PC-9 (cell line): ENCODE data around the gene MPPED2. TPM values are rescaled to one million over a fixed set of nuclear protein-coding genes. Genes with fewer than 3 reads are reported as not detected.

Experiments used
- BruUV-seq: library from RNA; stranded (reverse); fragments of 400-500 nt; replicated peaks from 2 replicates; lab custom pipeline; 2021; lab: Mats Ljungman, UMichigan
- CTCF ChIA-PET: fragments of 300-600 bp; sonication (Branson Sonifier 250); formaldehyde crosslinking; loops from one replicate; lab custom pipeline; 2022; ENCODE audit warnings: antibody characterized with exemption; lab: Charles Lee
- POLR2A ChIA-PET: fragments of 300-600 bp; sonication (Branson Sonifier 250); formaldehyde crosslinking; loops from one replicate; lab custom pipeline; 2022; ENCODE audit warnings: antibody characterized with exemption; ENCODE audit not compliant: unreplicated experiment; lab: Charles Lee
- DNase-seq, 2 experiments: peaks; one replicate each; pipeline versions ENCODE4 v3.0.0 to v3.0.0-alpha.2; 2015 to 2022; ENCODE audit warnings: mixed read lengths in 1 of 2
- H2AFZ ChIP-seq: fragments of 200-600 bp; sonication (generic); 2 replicates; pipeline ENCODE4 v1.8.1; 2017; ENCODE audit warnings: antibody characterized with exemption
- H3F3A ChIP-seq: fragments of 200-600 bp; sonication (generic); 2 replicates; pipeline ENCODE4 v1.8.1; 2017; ENCODE audit warnings: antibody characterized with exemption, mild to moderate bottlenecking, low read depth; ENCODE audit not compliant: insufficient read depth
- H3K27ac ChIP-seq: fragments of 200-600 bp; sonication (generic); 2 replicates; pipeline ENCODE4 v1.6.1; 2016; ENCODE audit warnings: mixed run types
- H3K27me3 ChIP-seq: fragments of 200-600 bp; sonication (generic); 2 replicates; pipeline ENCODE4 v1.6.1; 2016; ENCODE audit warnings: low read depth, mixed run types; ENCODE audit not compliant: insufficient read depth
- H3K36me3 ChIP-seq: fragments of 200-600 bp; sonication (generic); 2 replicates; pipeline ENCODE4 v1.6.1; 2016; ENCODE audit warnings: low read depth, mixed run types
- H3K4me1 ChIP-seq: fragments of 200-600 bp; sonication (generic); replicated peaks from 2 replicates; pipeline ENCODE4 v1.6.1; 2016; ENCODE audit warnings: mixed run types; ENCODE audit not compliant: insufficient read depth
- H3K4me2 ChIP-seq: fragments of 200-600 bp; sonication (generic); 2 replicates; pipeline ENCODE4 v1.6.1; 2017; ENCODE audit warnings: mixed run types
- H3K4me3 ChIP-seq: fragments of 200-600 bp; sonication (generic); 2 replicates; pipeline ENCODE4 v1.6.1; 2016; ENCODE audit warnings: mixed run types
- H3K79me2 ChIP-seq: fragments of 200-600 bp; sonication (generic); 2 replicates; pipeline ENCODE4 v1.6.1; 2017; ENCODE audit warnings: low read depth, mixed run types
- H3K9me2 ChIP-seq: fragments of 200-600 bp; sonication (generic); 2 replicates; pipeline ENCODE4 v1.8.1; 2017; ENCODE audit warnings: mild to moderate bottlenecking; ENCODE audit not compliant: insufficient read depth
- H3K9me3 ChIP-seq: fragments of 200-600 bp; sonication (generic); 2 replicates; pipeline ENCODE4 v1.8.1; 2016; ENCODE audit warnings: low read depth; ENCODE audit not compliant: insufficient read depth
- H4K20me1 ChIP-seq: fragments of 200-600 bp; sonication (generic); 2 replicates; pipeline ENCODE4 v1.8.1; 2017; ENCODE audit not compliant: insufficient read depth
- CTCF ChIP-seq: fragments of 200-600 bp; sonication (generic); conservative IDR thresholded peaks from 2 replicates; pipeline ENCODE4 v1.6.1; 2017; ENCODE audit warnings: mixed run types, antibody characterized with exemption, mild to moderate bottlenecking, moderate library complexity
- EZH2 ChIP-seq: fragments of 200-600 bp; sonication (generic); IDR thresholded peaks from 2 replicates; pipeline ENCODE4 v1.8.0; 2017; ENCODE audit warnings: antibody characterized with exemption, low read depth
- intact Hi-C: fragments of 100-400 bp; cut with micrococcal nuclease; formaldehyde crosslinking; loops from one replicate; pipeline ENCODE4 v1.10.0; 2022; ENCODE audit not compliant: unreplicated experiment
- total RNA-seq: library from RNA; stranded (reverse); gene quantifications from 2 replicates; pipeline ENCODE4 v1.2.3, GENCODE V29; 2021

Gene MPPED2
- total RNA-seq, 1 experiment from 2014 or later = not detected

- no peak for DNase-seq
- Histone ChIP-seq H3K9me2 (no peaks in the 10 kb centered on the region; the same call in 1 of the 2 replicates), H4K20me1 (no peaks in the 10 kb centered on the region; the same call in 1 of the 2 replicates), H2AFZ (no peak overlapping the region), H3K4me1 (no peaks in the 10 kb centered on the region), H3F3A (no peaks in the 10 kb centered on the region), H3K27me3 (peaks cover 18% of the 10 kb centered on the region; the same call in 1 of the 2 replicates), H3K4me3 (no peak overlapping the region), H3K9me3 (no peaks in the 10 kb centered on the region), H3K27ac (no peak overlapping the region), H3K4me2 (no peak overlapping the region), H3K36me3 (no peaks in the 10 kb centered on the region), H3K79me2 (no peaks in the 10 kb centered on the region)
- CTCF ChIA-PET = no interaction called here
- POLR2A ChIA-PET = no interaction called here
- no TSS peak for BruUV-seq
- no peak for TF ChIP-seq CTCF
- no peak for TF ChIP-seq EZH2
- intact Hi-C loops = no loop called here
These were observed 73.1 kb downstream of the MPPED2 start for GRCh38 chr11:30513087-30513486.

- Histone ChIP-seq H3K79me2 (no peaks in the 10 kb centered on the region), H3K27me3 (peaks cover 23% of the 10 kb centered on the region; the same call in 1 of the 2 replicates), H2AFZ (no peak overlapping the region), H3K4me2 (no peak overlapping the region), H3K4me3 (no peak overlapping the region), H3F3A (no peaks in the 10 kb centered on the region), H3K27ac (no peak overlapping the region), H4K20me1 (no peaks in the 10 kb centered on the region), H3K4me1 (no peaks in the 10 kb centered on the region), H3K36me3 (no peaks in the 10 kb centered on the region), H3K9me2 (no peaks in the 10 kb centered on the region; the same call in 1 of the 2 replicates), H3K9me3 (no peaks in the 10 kb centered on the region)
- intact Hi-C loops = no loop called here
- DNase-seq = no peak
- CTCF ChIA-PET = no interaction called here
- no TSS peak for BruUV-seq
- POLR2A ChIA-PET = no interaction called here
- TF ChIP-seq EZH2 (no peak), CTCF (no peak)
These were observed 74.7 kb downstream of the MPPED2 start for GRCh38 chr11:30511408-30511807.

GRCh38 chr11:30510750-30511149, 75.4 kb downstream of the MPPED2 start:
- no TSS peak for BruUV-seq
- H3K9me3 ChIP-seq = no peaks in the 10 kb centered on the region
- no peaks in the 10 kb centered on the region; the same call in 1 of the 2 replicates for H3K9me2 ChIP-seq
- H3K79me2 ChIP-seq = no peaks in the 10 kb centered on the region
- ChIA-PET CTCF (no interaction called here), POLR2A (no interaction called here)
- intact Hi-C loops = no loop called here
- DNase-seq = no peak
- peaks cover 27% of the 10 kb centered on the region; the same call in 1 of the 2 replicates for H3K27me3 ChIP-seq
- no peaks in the 10 kb centered on the region for H4K20me1 ChIP-seq
- no peak overlapping the region for H3K4me3 ChIP-seq
- H3K36me3 ChIP-seq = no peaks in the 10 kb centered on the region
- no peak overlapping the region for H3K4me2 ChIP-seq
- TF ChIP-seq CTCF = no peak
- TF ChIP-seq EZH2 = no peak
- H3K4me1 ChIP-seq = no peaks in the 10 kb centered on the region
- H2AFZ ChIP-seq = no peak overlapping the region
- no peaks in the 10 kb centered on the region for H3F3A ChIP-seq
- H3K27ac ChIP-seq = no peak overlapping the region
